SK-N-SH (cell line): Measurements from ENCODE around the gene ACTL7A.

Experiments used
- CHD2 ChIP-seq: fragments of 150-350 bp; IDR thresholded peaks from 2 replicates; pipeline ENCODE4 v1.6.1; 2018; ENCODE audit warnings: low read length; ENCODE audit not compliant: partially characterized antibody
- CTCF ChIP-seq: fragments of 200-600 bp; sonication (generic); IDR thresholded peaks from 2 replicates; pipeline ENCODE4 v1.6.1; 2017; ENCODE audit warnings: antibody characterized with exemption, mild to moderate bottlenecking, moderate library complexity
- POLR2AphosphoS5 ChIP-seq: IDR thresholded peaks from 2 replicates; pipeline ENCODE4 v1.6.1; 2012; ENCODE audit warnings: low read depth, low read length
- SMC3 ChIP-seq: IDR thresholded peaks from 2 replicates; pipeline ENCODE4 v1.6.1; 2012; ENCODE audit warnings: low read depth, low read length, improper control_type of control experiment
- USF1 ChIP-seq: IDR thresholded peaks from 2 replicates; pipeline ENCODE4 v1.4.0; 2012; ENCODE audit warnings: low read depth, borderline replicate concordance

- no peak for TF ChIP-seq CTCF
- no peak for TF ChIP-seq CHD2
- no peak for TF ChIP-seq POLR2AphosphoS5
- no peak for TF ChIP-seq SMC3
- no peak for TF ChIP-seq USF1
These were observed 22.6 kb downstream of the ACTL7A start for GRCh38 chr9:108884701-108885100.
